Measurements from ENCODE around the gene TSPAN33.
"Not testable (repeated sequence)": the region's sequence is repeated elsewhere in the genome, so short reads cannot be mapped to it uniquely, and the experiment has no call there.

The TSPAN33 gene

DNA sequence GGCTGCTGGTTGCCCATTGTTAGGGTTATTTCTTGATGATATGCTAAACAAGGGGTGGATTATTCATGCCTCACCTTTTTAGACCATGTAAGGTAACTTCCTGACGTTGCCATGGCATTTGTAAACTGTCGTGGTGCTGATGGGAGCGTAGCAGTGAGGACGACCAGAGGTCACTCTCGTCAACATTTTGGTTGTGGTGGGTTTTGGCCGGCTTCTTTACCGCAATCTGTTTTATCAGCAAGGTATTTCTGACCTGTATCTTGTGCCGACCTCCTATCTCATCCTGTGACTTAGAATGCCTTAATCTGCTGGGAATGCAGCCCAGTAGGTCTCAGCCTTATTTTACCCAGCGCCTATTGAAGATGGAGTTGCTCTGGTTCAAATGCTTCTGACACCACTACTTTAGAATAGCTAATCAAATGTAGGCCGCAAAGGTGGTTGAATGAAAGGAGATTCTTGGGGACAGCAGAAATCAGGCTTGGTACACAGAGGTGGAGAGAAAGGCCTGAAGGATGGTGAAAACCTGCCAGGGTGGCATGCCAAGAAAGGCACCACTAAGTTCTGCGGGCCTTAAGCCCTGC lies 26.0 kb downstream of the TSPAN33 start:
- DNase-seq (ENCODE audit: low read depth): no peak

DNA sequence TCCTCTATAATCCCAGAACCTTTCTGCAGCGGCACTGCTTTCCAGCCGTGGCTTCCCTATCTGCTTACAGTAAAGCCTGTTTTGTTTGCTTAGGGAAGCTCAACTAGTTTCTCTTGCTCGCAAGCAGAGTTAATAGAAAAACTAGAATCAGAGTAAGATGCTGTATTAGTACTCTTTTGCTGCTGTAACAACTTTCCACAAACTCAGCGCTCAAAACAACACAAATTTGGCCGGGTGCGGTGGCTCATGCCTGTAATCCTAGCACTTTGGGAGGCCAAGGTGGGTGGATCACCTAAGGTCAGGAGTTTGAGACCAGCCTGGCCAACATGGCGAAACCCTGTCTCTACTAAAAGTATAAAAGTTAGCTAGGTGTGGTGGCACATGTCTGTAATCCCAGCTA lies 29.4 kb downstream of the TSPAN33 start:
- DNase-seq (ENCODE audit: low read depth): not testable (repeated sequence)

DNA sequence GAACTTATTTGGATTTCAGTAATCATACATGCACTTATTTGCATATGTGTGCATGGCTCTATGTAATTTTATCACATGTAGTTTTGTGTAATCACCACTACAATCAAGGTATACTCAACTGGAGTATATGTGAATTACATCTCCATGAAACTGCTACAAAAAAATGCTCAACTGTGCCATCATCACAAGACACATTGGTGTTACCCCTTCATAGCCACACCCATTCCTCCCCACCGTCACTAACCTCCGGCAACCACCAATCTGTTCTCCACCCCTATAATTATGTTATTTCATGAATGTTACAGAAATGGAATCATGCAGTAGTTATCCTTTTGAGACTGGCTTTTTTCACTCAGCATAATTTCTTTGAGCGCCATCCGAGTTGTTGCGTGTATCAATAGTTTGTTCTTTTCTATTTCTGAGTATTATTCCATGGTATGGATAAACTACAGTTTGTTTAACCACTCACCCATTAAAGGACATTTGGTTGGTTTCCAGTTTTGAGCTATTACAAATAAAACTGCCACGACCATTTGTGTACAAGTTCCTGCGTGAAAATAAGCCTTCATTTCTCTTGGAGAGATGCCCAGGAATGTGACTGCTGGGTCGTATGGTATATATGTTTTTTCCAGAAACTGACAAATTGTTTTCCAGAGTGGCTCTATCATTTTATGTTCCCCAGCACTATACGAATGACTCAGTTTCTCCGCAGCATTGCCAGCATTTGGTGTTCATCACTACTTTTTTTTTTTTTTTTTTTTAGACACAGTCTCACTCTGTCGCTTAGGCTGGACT lies 32.6 kb downstream of the TSPAN33 start:
- no peak for DNase-seq (ENCODE audit: low read depth)

- no peak for DNase-seq (ENCODE audit: low read depth)
These were observed 40.6 kb downstream of the TSPAN33 start for GRCh38 chr7:129184981-129185670.

- no peak for DNase-seq (ENCODE audit: low read depth)
These were observed 42.3 kb downstream of the TSPAN33 start for GRCh38 chr7:129186749-129187260.

DNA sequence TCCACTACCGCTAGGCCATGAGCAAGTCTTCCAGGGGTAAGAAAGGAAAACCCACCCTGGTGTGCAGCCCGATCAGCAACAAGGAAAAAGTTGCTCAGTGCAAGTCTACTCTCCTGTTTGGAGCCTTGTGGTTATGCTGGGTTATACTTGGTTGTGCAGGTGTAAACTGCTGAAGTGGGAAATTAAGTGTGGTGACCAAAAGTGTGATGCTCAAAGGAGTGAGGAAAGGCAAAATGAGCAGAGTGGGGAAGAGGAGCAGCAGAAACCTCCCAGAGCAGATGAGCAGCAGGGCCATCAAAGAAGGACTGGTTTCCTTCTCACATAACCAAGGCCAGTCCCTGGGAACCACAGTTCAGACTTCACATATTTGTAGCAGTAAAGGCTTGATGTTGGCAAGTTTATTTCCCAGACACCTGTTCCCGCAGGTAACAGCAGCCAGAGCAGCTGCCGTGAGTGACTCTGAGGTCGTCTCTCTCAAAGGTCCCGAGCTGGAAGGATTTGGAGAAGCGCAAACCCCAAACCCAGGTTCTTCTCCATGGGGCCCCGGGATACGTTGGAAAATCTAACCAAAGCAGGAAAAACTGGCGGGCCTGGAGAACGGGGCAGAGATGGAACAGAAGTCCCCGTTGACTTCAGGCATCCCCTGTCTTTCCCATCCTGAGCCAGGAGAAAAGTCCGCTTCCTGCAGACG lies 43.3 kb downstream of the TSPAN33 start:
- no peak for DNase-seq (ENCODE audit: low read depth)

DNA sequence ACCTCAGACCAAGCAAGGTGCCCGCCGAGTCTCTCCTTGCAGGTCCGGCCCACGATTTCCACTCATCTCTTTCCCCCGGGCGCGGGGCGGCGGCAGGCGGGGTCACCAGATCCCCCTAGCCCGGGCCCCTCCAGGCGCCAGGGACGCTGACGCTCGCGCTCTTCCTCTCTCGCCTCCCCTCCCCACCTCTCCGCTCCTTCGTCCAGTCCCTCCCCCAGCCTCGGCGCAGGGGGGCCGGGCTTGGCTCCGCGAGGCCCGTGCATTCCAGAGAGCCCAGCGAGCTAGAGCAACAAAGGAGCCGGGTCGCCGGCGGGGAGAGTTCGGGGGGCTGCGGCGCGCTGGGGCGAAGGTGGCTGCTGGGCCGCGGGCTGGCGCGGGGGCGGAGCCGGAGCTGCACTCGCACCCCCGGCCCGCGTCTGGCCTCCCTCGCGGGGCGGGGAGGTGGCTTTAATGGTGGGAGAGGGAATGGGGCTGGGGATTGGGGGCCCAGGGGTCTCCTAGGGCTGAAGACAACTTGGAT lies 43.9 kb downstream of the TSPAN33 start, which contains the start of gene SMO:
Gene SMO, plus strand, starts transcription at position 262 of the 520 bp plus-strand sequence. CDS start 519 bp downstream, outside the sequence.
- no peak for DNase-seq (ENCODE audit: low read depth)

GRCh38 chr7:129188892-129189660 lies 44.6 kb downstream of the TSPAN33 start:
- no peak for DNase-seq (ENCODE audit: low read depth)

DNA sequence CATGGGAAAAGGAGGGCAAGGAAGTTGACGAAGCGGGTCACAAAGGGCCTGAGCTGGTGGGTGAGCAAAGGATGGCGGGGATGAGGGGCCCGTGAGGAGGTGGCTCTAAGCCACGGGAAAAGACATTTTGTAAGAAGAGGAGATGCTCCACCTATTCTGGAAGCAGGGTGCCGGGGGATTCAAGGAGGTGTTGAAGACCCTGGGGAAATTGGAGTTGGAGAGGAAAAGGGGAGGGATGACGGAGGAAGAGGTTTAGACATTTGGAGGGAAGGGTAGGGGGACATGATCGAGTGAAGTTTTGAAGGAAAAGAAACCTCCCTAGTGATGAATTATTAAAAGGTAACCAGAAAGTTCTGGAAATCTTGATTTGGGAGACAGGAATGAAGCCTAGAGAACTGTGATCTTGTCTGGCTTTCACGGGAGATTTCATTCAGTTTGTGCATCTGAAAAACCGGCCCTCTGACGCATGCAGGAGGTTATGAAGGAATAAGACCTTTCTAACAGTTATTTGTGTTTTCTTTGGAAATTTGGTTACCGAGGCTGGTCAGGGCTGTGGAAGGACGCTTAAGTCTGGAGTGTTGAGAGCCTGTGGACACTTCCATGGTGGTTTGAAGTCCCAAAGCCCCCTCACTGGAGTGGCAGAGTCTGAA lies 45.3 kb downstream of the TSPAN33 start:
- no peak for DNase-seq (ENCODE audit: low read depth)

- no peak for DNase-seq (ENCODE audit: low read depth)
These were observed 46.8 kb downstream of the TSPAN33 start for GRCh38 chr7:129191272-129191671.

GRCh38 chr7:129193892-129194291 lies 49.4 kb downstream of the TSPAN33 start:
- no peak for DNase-seq (ENCODE audit: low read depth)

GRCh38 chr7:129197771-129198170 lies 53.3 kb downstream of the TSPAN33 start:
- DNase-seq (ENCODE audit: low read depth): no peak

DNA sequence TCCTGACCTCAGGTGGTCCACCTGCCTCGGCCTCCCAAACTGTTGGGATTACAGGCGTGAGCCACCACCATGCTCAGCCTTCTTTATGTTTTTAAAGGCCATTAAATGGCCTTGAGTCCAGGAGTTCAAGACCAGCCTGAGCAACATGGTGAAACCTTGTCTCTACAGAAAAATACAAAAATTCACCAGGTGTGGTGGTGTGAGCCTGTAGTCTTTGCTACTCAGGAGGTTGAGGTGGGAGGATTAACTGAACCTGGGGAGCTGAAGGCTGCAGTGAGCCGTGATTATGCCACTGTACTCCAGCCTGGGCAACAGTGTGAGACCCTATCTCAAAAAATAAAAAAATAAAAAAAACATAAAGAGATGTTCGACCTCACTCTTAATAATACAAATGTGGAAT lies 54.9 kb downstream of the TSPAN33 start:
- DNase-seq (ENCODE audit: low read depth): no peak

- DNase-seq (ENCODE audit: low read depth): no peak
These were observed 57.7 kb downstream of the TSPAN33 start for GRCh38 chr7:129202058-129202777.

DNA sequence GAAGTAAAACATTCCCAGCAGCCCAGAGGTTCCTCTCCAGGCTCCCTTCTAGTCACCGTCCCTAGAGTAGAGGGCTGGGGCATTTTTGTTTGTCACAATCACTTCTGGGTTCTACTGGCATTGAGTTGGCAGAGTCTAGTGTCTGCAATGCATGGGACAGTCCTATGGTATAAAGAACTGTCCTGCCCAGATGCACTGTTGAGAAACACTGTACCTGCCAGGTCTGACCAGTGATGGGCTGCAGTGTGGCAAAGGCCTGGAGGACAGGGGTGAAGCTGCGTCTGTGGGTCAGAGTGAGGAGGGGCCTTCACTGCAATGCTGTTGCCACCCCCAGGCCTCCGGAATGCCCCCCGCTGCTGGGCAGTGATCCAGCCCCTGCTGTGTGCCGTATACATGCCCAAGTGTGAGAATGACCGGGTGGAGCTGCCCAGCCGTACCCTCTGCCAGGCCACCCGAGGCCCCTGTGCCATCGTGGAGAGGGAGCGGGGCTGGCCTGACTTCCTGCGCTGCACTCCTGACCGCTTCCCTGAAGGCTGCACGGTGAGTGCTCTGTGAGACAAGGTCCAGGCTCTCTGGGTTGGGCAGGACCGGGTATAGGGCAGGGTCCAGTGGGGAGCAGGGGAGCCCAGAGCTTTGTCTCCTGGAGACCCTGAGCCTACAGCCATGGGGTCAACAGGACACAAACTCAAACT lies 58.7 kb downstream of the TSPAN33 start:
- DNase-seq (ENCODE audit: low read depth): no peak

DNA sequence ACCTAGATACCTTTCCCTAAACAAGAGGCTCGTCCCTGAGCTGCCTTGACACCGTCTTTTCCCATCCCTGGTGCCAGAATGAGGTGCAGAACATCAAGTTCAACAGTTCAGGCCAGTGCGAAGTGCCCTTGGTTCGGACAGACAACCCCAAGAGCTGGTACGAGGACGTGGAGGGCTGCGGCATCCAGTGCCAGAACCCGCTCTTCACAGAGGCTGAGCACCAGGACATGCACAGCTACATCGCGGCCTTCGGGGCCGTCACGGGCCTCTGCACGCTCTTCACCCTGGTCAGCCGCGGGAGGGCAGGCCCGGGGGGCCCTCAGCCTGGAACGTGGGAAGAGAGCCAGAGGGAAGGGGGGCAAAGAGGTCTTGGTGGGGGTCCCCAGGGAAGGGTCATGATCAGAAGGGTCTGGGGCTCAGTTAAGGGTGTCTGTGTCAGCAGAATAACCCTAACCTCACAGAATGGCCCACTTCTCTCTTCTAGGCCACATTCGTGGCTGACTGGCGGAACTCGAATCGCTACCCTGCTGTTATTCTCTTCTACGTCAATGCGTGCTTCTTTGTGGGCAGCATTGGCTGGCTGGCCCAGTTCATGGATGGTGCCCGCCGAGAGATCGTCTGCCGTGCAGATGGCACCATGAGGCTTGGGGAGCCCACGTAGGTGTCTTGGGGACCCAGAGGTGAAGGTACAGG lies 60.8 kb downstream of the TSPAN33 start:
- DNase-seq (ENCODE audit: low read depth): no peak

- no peak for DNase-seq (ENCODE audit: low read depth)
These were observed 61.7 kb downstream of the TSPAN33 start for GRCh38 chr7:129205987-129206785.

DNA sequence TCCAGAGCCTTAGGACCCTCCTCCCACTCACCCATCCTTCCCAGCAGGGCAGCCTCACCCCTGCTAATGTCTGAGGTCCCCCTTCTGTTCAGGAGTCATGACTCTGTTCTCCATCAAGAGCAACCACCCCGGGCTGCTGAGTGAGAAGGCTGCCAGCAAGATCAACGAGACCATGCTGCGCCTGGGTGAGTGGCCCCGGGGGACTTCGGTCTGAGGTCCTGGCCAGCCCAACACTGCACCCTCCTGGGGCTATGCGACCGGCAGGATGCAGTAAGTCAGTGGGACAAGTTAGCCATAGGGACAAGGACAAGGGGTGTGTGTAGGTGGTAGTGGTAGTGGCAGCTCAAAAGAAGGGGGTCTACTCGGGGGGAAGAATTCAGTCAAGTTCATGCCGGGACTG lies 64.2 kb downstream of the TSPAN33 start:
- DNase-seq (ENCODE audit: low read depth): no peak
